ENCODE results near the gene ANKRD33. TPM values are rescaled to one million over a fixed set of nuclear protein-coding genes. Genes with fewer than 3 reads are reported as not detected.
A peak's percentile ranks its signal among the peaks of the same experiment; 100 is the strongest.

Gene ANKRD33
- total and polyA plus RNA-seq, 2 experiments from 2014 or later, result 0.27 to 1.7 TPM

- TF ChIP-seq REST (IDR thresholded peaks at IDR 0.05; ENCODE audit: unreplicated experiment) (no peak), EZH2phosphoT487 (IDR thresholded peaks at IDR 0.05; ENCODE audit: unreplicated experiment) (no peak)
These were observed 20.0 kb upstream of the ANKRD33 start (continued) for GRCh38 chr12:51867796-51868428.

GRCh38 chr12:51868821-51869495 lies 18.9 kb upstream of the ANKRD33 start:
- Histone ChIP-seq H2AFZ (peak overlapping the region; percentile 96), H3K27ac (ENCODE audit: low read depth) (no peak overlapping the region), H3K4me1 (ENCODE audit: insufficient read depth) (peaks cover 57% of the 10 kb centered on the region), H3K4me2 (peak overlapping the region; percentile 96), H3F3A (replicated peaks; ENCODE audit: low read depth) (peaks cover 29% of the 10 kb centered on the region; the same call in 1 of the 2 replicates), H3K79me2 (replicated peaks; ENCODE audit: insufficient read depth) (no peaks in the 10 kb centered on the region), H3K27me3 (ENCODE audit: insufficient read depth) (peaks cover 49% of the 10 kb centered on the region), H3K4me3 (peak overlapping the region; percentile 92), H4K20me1 (replicated peaks; ENCODE audit: insufficient read depth) (no peaks in the 10 kb centered on the region), H3K9me2 (ENCODE audit: insufficient read depth) (no peaks in the 10 kb centered on the region), H3K36me3 (ENCODE audit: insufficient read depth) (no peaks in the 10 kb centered on the region)
- Mint-ChIP-seq H3K9me3 (no peaks in the 10 kb centered on the region), H3K4me1 (peaks cover 63% of the 10 kb centered on the region), H3K36me3 (ENCODE audit: low read depth) (no peaks in the 10 kb centered on the region), H3K27me3 (ENCODE audit: insufficient read depth, low read depth, poor library complexity) (peaks cover 40% of the 10 kb centered on the region), H3K4me3 (peak overlapping the region; percentile 75), H3K27ac (no peak overlapping the region)
- peak; percentile 16 for ATAC-seq
- DNase-seq (ENCODE audit: low spot score), result peak; percentile 65
- TF ChIP-seq ETS1 (IDR thresholded peaks at IDR 0.05) (no peak), CREB1 (CRISPR knock-in tag; IDR thresholded peaks at IDR 0.05; ENCODE audit: low read depth) (no peak), REST (IDR thresholded peaks at IDR 0.05; ENCODE audit: unreplicated experiment) (no peak), ZNF331 (CRISPR knock-in tag; IDR thresholded peaks at IDR 0.05; ENCODE audit: low read depth) (no peak), JUNB (IDR thresholded peaks at IDR 0.05; ENCODE audit: unreplicated experiment) (no peak), ZNF462 (CRISPR knock-in tag; IDR thresholded peaks at IDR 0.05) (no peak), EZH2 (IDR thresholded peaks at IDR 0.05; ENCODE audit: low read depth, unreplicated experiment) (peak; percentile 8)
